ENCODE results near the gene ALDOA. TPM values are rescaled to one million over a fixed set of nuclear protein-coding genes. Genes with fewer than 3 reads are reported as not detected.
"Not testable (repeated sequence)": the region's sequence is repeated elsewhere in the genome, so short reads cannot be mapped to it uniquely, and the experiment has no call there.

The ALDOA gene
- total RNA-seq, 1 donor from 2014 or later, result 1,849 TPM

DNA sequence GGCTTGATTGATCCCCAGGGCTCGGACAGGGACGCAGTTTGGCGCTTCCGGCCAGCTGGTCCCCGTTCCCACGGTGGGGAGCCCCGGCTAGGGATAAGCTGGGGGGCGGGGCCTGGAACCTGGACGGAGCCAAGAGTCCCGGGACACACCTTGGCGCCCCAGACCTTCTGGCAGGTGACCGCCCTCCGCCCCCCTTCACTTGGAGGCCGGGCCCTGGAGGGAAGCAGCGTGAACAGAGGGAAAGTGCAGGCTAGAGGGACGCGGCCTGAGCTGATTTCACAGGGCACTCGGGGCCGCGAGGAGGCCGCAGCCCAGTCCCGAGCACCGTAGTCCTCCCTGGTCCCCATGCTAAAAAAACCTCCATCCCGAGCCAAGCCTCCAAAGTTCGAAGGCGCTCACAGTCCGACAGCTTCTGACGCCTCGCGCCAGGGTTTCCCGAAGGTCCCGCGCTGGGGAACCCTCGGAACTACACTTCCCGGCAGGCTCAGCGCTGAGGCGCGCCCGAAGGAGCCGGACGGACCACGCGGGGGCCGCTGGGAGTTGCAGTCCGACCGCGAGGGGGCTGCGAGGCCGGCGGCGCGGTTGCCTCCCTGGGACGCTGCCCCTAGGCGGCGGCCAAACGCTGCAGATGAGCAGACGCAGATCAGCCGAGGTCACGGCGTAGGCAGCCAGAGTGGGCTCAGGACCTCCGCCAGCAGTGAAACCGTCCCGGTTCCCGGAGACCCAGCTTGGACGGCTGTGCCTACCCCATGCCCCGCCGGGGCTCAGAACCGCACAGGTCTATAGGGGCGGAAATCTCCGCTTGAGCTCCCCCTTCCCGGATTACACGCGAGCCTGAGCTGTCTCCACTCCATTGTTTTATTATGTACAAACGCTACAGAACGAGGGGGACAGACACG lies 26.2 kb downstream of the ALDOA start, which contains the start of gene TBX6:
Gene TBX6 (minus strand): TSS at position 451 of the 899 bp plus-strand sequence. CDS start 731 bp downstream, outside the sequence.
- peak; percentile 96 for DNase-seq

- peak; percentile 66 for DNase-seq
Measured at GRCh38 chr16:30092373-30093010, 26.9 kb downstream of the ALDOA start.

DNA sequence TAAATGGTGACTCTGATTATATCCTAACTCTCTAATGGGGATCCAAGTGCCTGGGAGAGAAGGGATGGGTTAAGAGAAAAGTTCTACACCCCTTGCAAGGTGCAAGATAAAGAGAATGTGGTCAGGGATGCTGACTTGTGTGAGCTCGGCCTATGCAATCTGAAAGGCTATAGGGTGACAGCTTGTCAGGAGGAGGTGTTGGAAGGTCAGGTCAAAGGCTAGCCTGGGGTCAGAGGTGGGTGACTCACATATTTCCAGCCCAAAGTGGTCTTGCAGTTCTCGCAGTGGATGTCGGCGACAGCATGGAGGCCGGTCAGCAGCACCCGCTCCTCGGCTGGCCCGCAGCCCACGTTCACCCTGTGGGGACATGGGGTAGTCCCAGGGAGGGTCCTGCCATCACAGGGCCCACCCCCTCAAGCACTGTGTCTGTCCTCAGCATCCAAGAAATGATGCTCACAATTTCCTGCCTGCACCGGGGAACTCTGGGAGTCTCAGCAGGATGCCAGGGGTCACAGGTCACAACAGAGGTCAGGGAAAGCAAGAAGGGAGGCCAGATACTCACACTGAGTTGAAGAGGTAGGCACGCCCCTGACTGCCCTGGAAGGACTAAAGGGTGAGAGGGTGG lies 29.1 kb downstream of the ALDOA start:
- no peak for DNase-seq

GRCh38 chr16:30095166-30096078 lies 29.9 kb downstream of the ALDOA start:
- no peak for DNase-seq

- DNase-seq, result peak; percentile 95
Measured at GRCh38 chr16:30096105-30096861, 30.7 kb downstream of the ALDOA start, which contains the start of gene YPEL3. TSS of gene YPEL3 (minus strand) at chr16:30096213. CDS start at chr16:30095482, 731 bp downstream.

DNA sequence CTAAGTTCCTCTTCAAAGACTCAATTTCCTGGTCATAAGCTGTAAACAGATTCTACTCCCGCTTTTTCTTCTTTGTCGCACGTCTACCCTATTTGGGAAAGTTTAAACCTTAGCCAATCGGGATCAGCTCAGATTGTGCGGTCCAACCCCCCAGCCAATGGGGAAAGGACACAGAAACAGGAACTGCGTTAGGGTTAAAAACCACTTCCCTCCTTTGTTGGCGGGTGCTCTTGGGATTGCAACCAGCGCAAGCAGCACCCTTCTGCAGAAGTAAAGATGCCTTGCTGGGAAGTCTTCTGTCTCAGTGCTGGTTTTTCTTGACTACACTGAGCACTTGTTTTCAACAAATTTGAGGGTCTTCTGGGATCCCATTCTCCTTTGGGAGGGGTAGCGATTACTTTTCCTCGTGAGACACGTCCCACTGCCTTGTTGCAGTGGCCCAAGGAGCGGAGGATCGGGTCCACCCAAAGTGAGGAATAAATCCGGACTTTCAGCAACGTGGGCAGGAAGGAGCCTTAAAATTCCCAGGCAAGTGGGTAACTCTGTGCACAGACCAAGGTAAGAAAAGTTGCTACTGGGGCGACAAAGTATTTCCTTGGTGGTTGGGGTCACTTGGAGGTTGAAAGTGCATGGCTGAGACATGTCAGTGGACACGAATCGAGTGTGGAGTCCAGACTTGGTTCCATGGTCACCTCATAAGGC lies 31.5 kb downstream of the ALDOA start:
- no peak for DNase-seq

GRCh38 chr16:30104090-30104489 lies 38.5 kb downstream of the ALDOA start:
- DNase-seq, result no peak

DNA sequence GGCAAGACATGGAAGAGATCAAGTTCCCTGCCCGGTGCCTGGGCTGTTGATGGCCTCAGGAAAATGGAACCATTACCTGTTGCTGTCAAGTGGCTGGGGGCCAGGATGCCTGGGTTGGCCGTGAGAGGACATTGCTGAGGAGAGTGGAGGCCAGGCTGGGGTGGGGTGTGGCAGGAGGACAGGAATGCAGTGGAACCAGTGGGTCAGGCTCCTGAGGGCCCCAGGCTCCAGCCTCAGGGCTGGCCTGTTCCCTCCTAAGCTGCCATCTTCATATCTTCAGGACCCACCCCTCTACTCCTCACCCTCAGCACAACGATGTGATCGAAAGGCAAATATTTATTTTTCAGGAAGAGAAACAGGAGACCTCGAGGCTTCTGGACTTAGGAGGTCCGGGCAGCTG lies 38.9 kb downstream of the ALDOA start:
- DNase-seq, result no peak

DNA sequence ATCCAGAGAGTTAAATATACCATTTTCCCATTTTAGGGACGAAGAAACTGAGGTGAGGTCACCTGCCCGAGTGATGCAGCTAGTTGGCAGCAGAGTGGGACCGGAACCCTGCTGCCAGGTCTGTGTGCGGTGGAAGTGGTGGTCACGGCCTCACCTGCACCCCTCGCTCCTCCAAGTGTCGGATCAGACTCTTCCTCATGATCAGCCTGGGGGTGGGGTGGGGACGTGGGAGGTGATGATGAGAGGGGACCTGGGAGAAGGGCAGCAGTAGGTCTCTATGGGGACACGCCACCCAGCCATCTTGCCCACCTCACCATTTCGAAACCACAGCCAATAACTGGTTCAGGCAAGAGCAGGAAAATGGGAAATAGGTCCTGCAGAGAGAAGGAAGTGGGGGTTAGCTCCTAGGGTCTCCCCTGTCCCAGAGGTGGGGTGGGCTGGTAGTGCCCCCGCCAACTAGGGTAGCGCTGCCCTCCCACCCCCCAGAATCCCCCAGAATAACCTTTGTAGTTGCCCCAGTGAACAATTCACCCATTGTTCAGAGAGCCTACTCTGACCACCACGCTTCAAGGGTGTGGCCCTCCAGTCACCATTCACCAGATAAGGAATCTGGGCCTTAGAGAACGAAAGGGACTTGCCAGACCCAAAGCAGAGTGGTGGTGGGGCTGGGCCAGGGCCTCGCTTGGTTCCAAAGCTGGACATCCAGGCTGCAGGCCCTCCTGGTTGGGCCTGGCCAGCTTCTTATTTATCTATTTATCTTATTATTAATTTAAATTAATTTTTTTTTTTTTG lies 42.7 kb downstream of the ALDOA start:
- no peak for DNase-seq

GRCh38 chr16:30110661-30111060 lies 45.1 kb downstream of the ALDOA start:
- peak; percentile 81 for DNase-seq

- DNase-seq, result peak; percentile 41
Measured at GRCh38 chr16:30112197-30113030, 46.9 kb downstream of the ALDOA start.

DNA sequence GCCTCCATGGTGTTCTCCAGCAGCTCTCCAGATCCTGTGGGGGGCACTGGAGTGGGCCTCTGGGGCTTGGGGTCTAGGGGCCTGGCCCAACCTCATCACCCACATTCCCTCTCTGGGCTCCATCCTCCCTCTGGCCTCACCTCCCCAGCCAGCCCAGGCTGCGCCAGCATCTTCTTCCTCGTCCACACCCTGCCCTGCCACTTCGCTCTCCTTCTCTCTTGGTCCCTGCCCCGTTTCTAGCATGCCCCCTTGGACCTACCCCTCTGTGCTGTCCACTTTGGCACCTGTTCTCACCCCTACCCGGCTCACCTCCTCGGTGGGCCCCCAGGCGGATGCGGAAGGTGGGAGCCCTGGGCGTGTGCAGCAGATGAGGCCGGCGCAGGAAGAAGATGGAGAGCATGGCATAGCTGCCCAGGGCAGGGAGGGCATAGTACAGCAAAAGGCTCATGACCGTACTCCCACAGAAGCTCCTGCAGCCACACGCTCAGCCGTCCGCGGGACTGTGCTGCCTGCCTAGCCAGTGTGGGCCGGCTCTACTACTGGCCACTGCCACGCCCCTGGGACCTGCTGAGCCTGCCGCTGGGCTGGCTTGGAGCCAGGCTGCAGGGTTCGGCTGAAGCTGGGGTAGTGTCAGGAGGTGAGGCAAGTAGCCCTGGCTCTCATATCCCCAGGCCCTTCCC lies 47.6 kb downstream of the ALDOA start, which contains the start of gene GDPD3:
Gene GDPD3 (minus strand): TSS at position 507 of the 680 bp plus-strand sequence. CDS start 59 bp downstream, at position 448.
- DNase-seq, result no peak

DNA sequence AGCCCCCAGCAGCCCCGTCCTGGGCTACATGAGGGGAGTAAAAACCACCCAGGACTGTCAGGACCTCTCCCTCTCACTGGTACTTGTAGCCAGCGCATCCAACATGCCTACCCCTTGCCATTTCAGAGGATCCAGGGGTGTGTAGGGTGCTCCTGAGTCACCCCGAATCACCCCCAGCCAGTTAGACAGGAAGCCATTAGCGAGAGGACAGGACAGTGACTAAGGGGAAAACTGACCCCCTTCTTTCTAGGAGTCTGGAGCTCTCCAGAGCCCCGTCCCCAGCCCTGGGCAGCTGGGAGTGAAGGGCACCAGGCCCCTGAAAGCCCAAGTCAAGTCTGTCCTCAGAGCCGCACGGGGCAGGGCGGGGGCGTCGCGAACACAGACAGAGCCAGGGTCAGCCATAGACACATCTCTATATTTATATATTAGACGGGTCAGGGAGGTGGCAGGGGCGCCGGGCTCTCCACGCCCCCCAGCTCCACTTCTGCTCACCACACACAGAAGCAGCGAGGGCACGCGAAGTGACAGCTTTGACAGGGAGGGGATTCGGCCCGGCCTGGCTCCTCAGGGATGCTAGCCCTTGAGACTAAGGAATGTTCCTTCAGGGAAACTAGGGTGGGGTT lies 48.3 kb downstream of the ALDOA start:
- DNase-seq, result no peak

DNA sequence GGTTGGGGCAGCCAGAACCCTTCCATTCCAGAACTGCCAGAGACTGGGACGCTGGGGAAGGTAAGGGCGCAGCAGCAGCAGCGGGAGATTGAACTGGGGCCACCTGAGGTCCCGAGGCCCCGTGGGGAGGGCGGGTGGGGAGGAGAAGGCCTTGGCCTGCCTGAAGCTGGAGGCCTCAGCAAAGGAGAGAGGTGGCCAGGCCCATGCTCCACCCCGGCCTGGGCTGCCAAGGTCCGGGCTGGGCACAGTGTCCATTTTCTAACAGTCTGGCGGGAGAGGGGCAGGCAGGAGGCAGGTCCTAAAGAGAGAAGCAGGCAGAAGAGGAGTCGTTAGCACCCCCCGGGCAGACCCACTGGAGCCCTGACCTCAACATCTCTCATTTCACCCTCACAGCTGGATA lies 48.9 kb downstream of the ALDOA start:
- no peak for DNase-seq

DNA sequence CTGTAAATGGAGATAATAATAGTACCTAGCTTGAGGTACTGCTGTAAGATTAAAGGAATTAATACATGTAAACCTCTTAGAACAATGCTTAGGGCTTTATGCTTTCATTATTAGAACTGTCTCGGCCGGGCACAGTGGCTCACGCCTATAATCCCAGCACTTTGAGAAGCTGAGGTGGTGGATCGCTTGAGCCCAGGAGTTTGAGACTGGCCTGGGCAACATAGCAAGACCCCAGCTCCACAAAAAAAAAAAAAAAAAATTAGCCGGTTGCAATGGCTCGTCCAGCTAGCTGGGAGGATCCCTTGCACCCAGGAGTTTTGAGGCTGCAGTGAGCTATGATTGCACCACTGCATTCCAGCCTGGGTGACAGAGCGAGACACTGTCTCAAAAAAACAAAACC lies 49.3 kb downstream of the ALDOA start:
- not testable (repeated sequence) for DNase-seq

- DNase-seq, result no peak
Measured at GRCh38 chr16:30115238-30115637, 49.7 kb downstream of the ALDOA start.

All from tongue (tissue), 2 donors.